NCI-H526 treated with DMSO at 0.1 percent for 48 hours (cell line): ENCODE measurements around the gene SNPH.
"Not testable (repeated sequence)": the region's sequence is repeated elsewhere in the genome, so short reads cannot be mapped to it uniquely, and the experiment has no call there.

Experiments
- DNase-seq: peaks from one replicate; lab custom pipeline; 2025; lab: John Stamatoyannopoulos, UW

Gene SNPH

DNA sequence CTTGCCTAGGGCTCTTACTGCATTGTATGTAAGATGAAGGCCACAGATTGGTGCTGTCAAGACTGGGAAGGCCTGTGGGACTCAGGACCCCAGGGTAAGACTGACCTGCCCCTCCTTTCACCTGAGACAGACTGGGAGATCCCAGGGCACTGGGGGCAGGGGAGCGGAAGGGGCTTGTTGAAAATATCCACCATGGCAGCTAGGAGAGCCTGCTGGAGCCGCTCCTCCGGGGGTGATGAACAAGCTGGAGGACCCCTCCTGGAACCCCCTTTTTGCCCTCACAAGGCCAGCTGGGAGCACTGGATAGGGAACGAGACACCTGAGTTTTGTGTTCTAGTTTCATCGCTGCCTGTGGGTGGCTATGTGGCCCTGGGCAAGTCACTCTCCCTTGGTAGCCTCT lies 72.0 kb downstream of the SNPH start:
- no peak for DNase-seq

DNA sequence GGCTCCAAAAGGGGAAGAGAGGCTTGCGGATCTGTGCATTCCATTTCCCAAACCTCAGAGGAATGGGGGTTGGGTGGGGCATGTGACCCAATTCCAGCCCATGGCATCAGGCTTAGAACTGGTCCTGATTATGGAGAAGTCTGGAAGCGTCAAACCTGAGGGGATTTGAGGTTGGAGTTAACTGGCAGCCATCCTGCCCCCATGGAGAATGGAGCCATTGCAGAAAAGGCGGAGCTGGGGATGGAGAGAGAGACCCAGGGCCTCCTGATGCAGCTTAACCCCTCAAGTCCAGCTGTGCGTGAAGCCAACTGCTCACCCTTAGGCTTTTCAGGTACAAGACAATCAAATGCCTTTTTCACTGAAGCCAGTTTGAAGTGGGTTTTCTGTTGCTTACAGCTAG lies 72.7 kb downstream of the SNPH start:
- no peak for DNase-seq

DNA sequence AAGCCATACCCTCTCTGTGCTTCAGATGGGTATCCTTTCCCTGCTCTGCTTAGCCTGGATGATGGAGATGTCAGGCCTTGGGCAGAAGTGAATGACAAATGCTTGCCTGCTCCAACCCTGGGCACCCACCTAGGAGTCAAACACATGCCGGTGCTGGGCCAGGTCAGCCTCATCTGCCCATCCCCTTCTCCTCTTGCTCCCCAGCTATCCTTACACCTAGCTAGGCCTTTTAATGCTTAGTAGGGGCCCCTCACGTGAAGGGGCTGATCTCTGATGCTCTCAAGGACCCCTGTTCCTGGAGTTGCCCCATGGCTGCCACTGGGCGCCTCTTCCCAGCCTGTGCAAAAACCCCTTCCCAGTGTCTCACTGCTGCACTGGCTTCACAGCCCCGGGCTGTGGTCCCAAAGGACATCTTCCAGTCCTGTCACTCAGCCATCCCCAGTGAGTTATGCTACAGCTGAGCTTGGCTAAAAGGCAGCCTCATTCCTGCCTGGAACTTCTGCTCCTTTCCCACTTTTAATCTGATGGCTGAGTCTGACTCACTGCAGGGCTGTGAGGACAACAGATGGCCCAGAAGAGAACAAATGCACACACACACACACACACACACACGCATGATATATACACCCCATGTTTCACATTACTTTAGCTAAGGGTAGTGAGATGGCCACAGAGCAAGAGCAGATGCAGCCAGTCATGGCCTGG lies 75.6 kb downstream of the SNPH start:
- no peak for DNase-seq

DNA sequence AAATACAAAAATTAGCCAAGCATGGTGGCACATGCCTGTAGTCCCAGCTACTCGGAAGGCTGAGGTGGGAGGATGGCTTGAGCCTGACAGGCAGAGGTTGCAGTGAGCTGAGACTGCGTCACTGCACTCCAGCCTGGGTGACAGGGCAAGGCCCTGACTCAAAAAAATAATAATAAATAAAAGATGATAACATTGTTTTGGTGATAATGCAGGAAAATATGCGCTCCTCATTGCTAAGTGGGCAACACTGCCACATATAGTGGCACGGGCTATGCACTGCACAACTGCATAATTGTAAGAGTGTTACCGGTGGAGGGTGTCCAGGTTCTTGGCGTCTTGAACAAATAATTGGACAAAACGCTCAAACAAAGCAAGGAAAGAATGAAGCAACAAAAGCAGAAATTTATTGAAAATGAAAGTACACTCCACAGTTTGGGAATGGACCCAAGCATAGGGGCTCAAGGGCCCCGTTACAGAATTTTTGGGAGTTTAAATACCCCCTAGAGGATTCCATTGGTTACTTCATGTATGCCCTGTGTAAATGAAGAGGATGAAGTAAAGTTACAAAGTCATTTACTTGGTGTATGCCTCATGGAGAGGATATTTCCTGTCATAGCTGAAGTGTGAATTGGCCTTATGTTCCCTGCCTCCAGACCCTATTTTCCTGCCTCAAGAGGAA lies 77.5 kb downstream of the SNPH start:
- DNase-seq, result not testable (repeated sequence)

DNA sequence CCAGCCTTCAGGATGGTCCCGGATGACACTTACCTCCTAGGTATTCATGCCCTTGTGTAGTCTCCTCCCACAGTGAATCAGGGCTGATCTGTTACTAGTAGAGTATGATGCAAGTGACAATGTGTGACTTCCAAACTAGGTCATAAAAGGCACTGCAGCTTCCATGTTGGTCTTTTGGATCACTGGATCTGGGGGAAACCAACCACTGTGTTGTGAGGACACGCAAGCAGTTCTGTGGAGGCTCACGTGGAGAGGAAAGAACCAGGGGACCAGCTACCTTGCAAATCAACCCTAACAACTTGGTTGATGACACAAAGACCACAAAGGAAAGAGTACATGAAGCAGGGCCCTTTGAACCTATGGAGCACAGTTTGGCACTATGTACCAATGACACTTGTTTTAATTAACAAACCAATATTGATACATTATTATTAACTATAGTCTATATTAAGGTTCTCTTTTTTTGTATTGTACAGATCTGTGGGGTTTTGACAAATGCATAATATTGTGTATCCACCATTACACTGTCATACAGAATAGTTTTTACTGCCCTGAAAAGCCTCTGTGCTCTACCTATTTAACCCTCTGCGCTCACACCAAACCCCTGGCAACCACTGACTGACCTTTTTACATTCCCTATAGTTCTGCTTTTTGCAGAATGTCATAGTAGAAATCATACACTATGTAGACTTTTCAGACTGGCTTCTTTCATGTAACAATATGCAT lies 79.1 kb downstream of the SNPH start:
- no peak for DNase-seq

DNA sequence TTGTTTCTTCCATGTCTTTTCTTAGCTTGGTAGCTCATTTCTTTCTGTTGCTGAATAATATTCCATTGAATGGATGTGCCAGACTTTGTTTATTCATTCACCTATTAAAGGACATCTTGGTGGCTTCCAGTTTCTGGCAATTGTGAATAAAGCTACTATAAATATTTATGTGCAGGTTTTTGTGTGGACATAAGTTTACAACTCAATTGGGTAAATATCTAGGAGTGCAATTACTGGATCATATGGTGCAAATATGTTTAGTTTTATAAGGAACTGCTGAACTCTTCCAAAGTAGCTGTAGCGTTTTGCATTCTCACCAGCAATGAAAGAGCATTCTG lies 79.6 kb downstream of the SNPH start:
- DNase-seq, result no peak

DNA sequence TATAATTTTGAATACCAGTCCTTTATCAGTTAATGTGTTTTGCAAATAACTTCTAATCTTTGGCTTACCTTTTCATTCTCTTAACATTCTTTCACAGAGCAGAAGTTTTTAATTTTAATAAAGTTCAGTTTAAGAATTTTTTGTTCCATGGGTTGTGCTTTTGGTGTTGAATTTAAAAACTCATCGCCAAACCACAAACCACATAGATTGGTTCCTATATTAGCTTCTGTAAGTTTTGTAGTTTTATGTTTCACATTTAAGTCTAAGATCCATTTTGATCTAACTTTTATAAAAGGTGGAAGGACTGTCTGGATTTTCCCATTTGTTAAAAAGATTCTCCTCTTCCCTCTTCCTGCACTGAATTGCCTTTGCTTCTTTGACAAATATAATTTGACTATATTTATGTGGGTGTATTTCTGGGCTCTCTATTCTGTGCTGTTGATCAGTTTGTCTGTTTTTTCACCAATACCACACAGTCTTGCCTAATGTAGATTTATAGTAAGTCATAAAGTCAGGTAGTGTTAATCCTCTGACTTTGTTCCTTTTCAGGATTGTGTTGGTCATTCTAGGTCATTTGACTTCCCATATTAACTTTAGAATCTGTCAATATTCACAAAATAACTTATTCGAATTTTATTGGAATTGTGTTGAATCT lies 80.3 kb downstream of the SNPH start:
- DNase-seq, result no peak

DNA sequence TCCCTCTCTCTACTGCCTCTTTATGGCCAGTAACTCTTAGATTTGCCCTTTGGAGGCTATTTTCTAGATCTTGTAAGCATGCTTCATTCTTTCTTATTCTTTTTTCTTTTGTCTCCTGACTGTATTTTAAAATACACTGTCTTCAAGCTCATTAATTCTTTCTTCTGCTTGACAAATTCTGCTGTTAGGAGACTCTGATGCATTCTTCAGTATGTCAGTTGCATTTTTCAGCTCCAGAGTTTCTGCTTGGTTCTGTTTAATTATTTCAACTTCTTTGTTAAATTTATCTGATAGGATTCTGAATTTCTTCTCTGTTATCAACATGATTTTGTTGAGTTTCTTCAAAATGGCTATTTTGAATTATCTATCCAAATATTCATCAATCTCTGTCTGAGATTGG lies 87.9 kb downstream of the SNPH start:
- no peak for DNase-seq

DNA sequence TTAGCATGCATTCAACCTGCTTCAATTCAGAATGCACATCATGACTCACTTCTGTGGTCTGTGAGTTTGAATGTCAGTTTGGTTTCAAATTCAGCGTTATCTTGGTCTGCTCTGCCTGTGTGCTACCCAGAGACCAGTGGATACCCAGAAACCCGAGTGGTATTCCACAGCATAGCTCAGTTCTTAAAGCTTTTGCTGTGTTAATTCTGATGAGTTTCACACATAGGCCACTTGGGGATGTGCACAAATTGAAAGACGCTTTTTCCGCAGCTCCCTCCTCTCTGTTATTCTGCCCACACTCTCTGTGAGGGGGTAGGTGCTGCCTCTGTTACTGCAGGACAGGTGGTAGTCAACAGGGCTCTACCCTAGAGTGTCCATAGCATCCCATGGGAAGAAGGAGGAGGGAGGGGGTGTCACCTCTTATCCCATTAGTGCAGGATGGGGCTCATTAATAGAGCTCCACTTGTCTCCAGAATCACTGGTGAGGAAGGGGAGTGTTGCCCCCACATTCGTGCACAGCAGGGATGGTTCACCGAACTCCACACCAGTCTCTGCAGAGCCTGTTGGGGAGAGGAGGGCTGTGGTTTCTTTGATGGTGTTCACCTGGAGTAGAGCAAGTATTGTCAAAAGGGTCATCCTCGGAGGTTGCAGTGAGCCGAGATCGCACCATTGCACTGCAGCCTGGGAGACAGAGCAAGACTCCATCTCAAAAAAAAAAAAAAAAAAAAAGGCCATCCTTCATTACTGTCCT lies 92.0 kb downstream of the SNPH start:
- DNase-seq, result no peak
